KG1 (cell line): ENCODE measurements around the gene ALX4.

ENCODE experiments used
- DNase-seq: peaks from one replicate; lab custom pipeline; 2025; lab: John Stamatoyannopoulos, UW

ALX4 gene

GRCh38 chr11:44267750-44268613 lies 42.0 kb downstream of the ALX4 start:
- no peak for DNase-seq

GRCh38 chr11:44267006-44267749 lies 42.8 kb downstream of the ALX4 start:
- DNase-seq: no peak

GRCh38 chr11:44266056-44266780 lies 43.7 kb downstream of the ALX4 start:
- no peak for DNase-seq

GRCh38 chr11:44264761-44265160 lies 45.2 kb downstream of the ALX4 start:
- DNase-seq: no peak

GRCh38 chr11:44264438-44264749 lies 45.5 kb downstream of the ALX4 start:
- DNase-seq: no peak

GRCh38 chr11:44263738-44264437 lies 46.1 kb downstream of the ALX4 start:
- no peak for DNase-seq

GRCh38 chr11:44261800-44262591 lies 47.9 kb downstream of the ALX4 start:
- no peak for DNase-seq

GRCh38 chr11:44260081-44260480 lies 49.9 kb downstream of the ALX4 start:
- DNase-seq: no peak

GRCh38 chr11:44258839-44259420 lies 51.0 kb downstream of the ALX4 start:
- no peak for DNase-seq

- no peak for DNase-seq
These were observed 51.8 kb downstream of the ALX4 start for GRCh38 chr11:44258190-44258489.

GRCh38 chr11:44257338-44258189 lies 52.4 kb downstream of the ALX4 start:
- DNase-seq: no peak

GRCh38 chr11:44256673-44257291 lies 53.2 kb downstream of the ALX4 start:
- no peak for DNase-seq

- DNase-seq: no peak
These were observed 54.4 kb downstream of the ALX4 start for GRCh38 chr11:44255406-44256071.

- no peak for DNase-seq
These were observed 56.8 kb downstream of the ALX4 start for GRCh38 chr11:44252999-44253602.

GRCh38 chr11:44250421-44250820 lies 59.5 kb downstream of the ALX4 start:
- no peak for DNase-seq

- no peak for DNase-seq
These were observed 61.8 kb downstream of the ALX4 start for GRCh38 chr11:44248109-44248508.

- no peak for DNase-seq
These were observed 62.4 kb downstream of the ALX4 start for GRCh38 chr11:44247508-44247907.

- no peak for DNase-seq
These were observed 63.2 kb downstream of the ALX4 start for GRCh38 chr11:44246726-44247125.
